Neural progenitor cell (in vitro differentiated cells): ENCODE data around the gene SURF4. TPM values are rescaled to one million over a fixed set of nuclear protein-coding genes. Genes with fewer than 3 reads are reported as not detected.
A peak's percentile ranks its signal among the peaks of the same experiment; 100 is the strongest.

ENCODE experiments used
- DNase-seq: peaks from one replicate; pipeline ENCODE4 v3.0.0-alpha.2; 2016; ENCODE audit warnings: low spot score
- H2AFZ ChIP-seq: fragments of 200-600 bp; sonication (generic); replicated peaks from 2 replicates; pipeline ENCODE4 v1.6.1; 2016; ENCODE audit warnings: antibody characterized with exemption
- H3F3A ChIP-seq: fragments of 200-600 bp; sonication (generic); 2 replicates; pipeline ENCODE4 v1.6.1; 2016; ENCODE audit warnings: antibody characterized with exemption, low read depth
- H3K27ac ChIP-seq: fragments of 200-600 bp; sonication (generic); 2 replicates; pipeline ENCODE4 v1.5.1; 2016; ENCODE audit warnings: mild to moderate bottlenecking
- H3K27me3 ChIP-seq: fragments of 200-600 bp; sonication (generic); 2 replicates; pipeline ENCODE4 v1.6.1; 2016; ENCODE audit warnings: mild to moderate bottlenecking, moderate library complexity
- H3K36me3 ChIP-seq: fragments of 200-600 bp; sonication (generic); 2 replicates; pipeline ENCODE4 v1.5.1; 2016
- H3K4me1 ChIP-seq: fragments of 200-600 bp; sonication (generic); 2 replicates; pipeline ENCODE4 v1.6.1; 2016; ENCODE audit warnings: mixed run types
- H3K4me2 ChIP-seq: fragments of 200-600 bp; sonication (generic); 2 replicates; pipeline ENCODE4 v1.6.1; 2016
- H3K4me3 ChIP-seq: fragments of 200-600 bp; sonication (generic); 2 replicates; pipeline ENCODE4 v1.5.1; 2016
- H3K79me2 ChIP-seq: fragments of 200-600 bp; sonication (generic); 2 replicates; pipeline ENCODE4 v1.6.1; 2016; ENCODE audit warnings: low read depth
- H3K9ac ChIP-seq: fragments of 200-600 bp; sonication (generic); 2 replicates; pipeline ENCODE4 v1.6.1; 2016
- H3K9me3 ChIP-seq: fragments of 200-600 bp; sonication (generic); 2 replicates; pipeline ENCODE4 v1.5.1; 2016; ENCODE audit warnings: low read depth
- H4K20me1 ChIP-seq: fragments of 200-600 bp; sonication (generic); 2 replicates; pipeline ENCODE4 v1.6.1; 2016; ENCODE audit warnings: low read depth
- H3K27ac Mint-ChIP-seq: 3 replicates; pipeline ENCODE4 v1.8.0; 2021; ENCODE audit warnings: mixed read lengths
- H3K27me3 Mint-ChIP-seq: 2 replicates; pipeline ENCODE4 v1.8.0; 2022; ENCODE audit warnings: low read depth, mild to moderate bottlenecking, inconsistent platforms, moderate library complexity, mixed read lengths; ENCODE audit not compliant: insufficient read depth
- H3K36me3 Mint-ChIP-seq: 3 replicates; pipeline ENCODE4 v1.8.0; 2021; ENCODE audit warnings: mixed read lengths
- H3K4me1 Mint-ChIP-seq: 3 replicates; pipeline ENCODE4 v1.8.0; 2021; ENCODE audit warnings: mixed read lengths
- H3K4me3 Mint-ChIP-seq: 3 replicates; pipeline ENCODE4 v1.8.0; 2021; ENCODE audit warnings: mild to moderate bottlenecking, moderate library complexity, mixed read lengths
- H3K9me3 Mint-ChIP-seq: 3 replicates; pipeline ENCODE4 v1.8.0; 2020; ENCODE audit warnings: mixed read lengths
- CTCF ChIP-seq: fragments of 200-600 bp; sonication (generic); IDR thresholded peaks from 2 replicates; pipeline ENCODE4 v1.5.1; 2017; ENCODE audit warnings: antibody characterized with exemption, mild to moderate bottlenecking
- EZH2 ChIP-seq: fragments of 200-600 bp; sonication (generic); IDR thresholded peaks from 2 replicates; pipeline ENCODE4 v1.6.1; 2017; ENCODE audit warnings: antibody characterized with exemption, mild to moderate bottlenecking, moderate library complexity
- EZH2phosphoT487 ChIP-seq: fragments of 200-600 bp; sonication (generic); IDR thresholded peaks from 2 replicates; pipeline ENCODE4 v1.6.1; 2017; ENCODE audit warnings: antibody characterized with exemption
- total RNA-seq: library from RNA; depleted of rRNA; stranded (reverse); fragments of >200 nt; gene quantifications from 2 replicates; pipeline ENCODE4 v1.2.3, GENCODE V29; 2015; ENCODE audit warnings: low replicate concordance

SURF4 gene
- total RNA-seq, 1 donor from 2014 or later = 102 TPM

- H3K4me2 ChIP-seq = peak overlapping the region; percentile 100
- H3K9me3 ChIP-seq = no peaks in the 10 kb centered on the region
- peak overlapping the region; percentile 77 for H3K4me3 ChIP-seq
- peak overlapping the region; percentile 97 for H3K27ac ChIP-seq
- H3K4me1 Mint-ChIP-seq = peaks cover 25% of the 10 kb centered on the region
- DNase-seq = no peak
- peaks cover 54% of the 10 kb centered on the region for H3K79me2 ChIP-seq
- peaks cover 23% of the 10 kb centered on the region for H3K36me3 ChIP-seq
- H3K4me3 Mint-ChIP-seq = peak overlapping the region; percentile 98
- no peaks in the 10 kb centered on the region for H3K27me3 ChIP-seq
- peaks cover 64% of the 10 kb centered on the region for H4K20me1 ChIP-seq
- peaks cover 59% of the 10 kb centered on the region for H3F3A ChIP-seq
- peaks cover 36% of the 10 kb centered on the region for H3K36me3 Mint-ChIP-seq
- H3K9ac ChIP-seq = peak overlapping the region; percentile 99
- peaks cover 15% of the 10 kb centered on the region for H3K4me1 ChIP-seq
- H3K27me3 Mint-ChIP-seq = peaks cover 18% of the 10 kb centered on the region
- no peaks in the 10 kb centered on the region for H3K9me3 Mint-ChIP-seq
- TF ChIP-seq EZH2 (no peak), CTCF (no peak), EZH2phosphoT487 (no peak)
- peak overlapping the region; percentile 99 for H3K27ac Mint-ChIP-seq
- H2AFZ ChIP-seq = no peak overlapping the region
Observed at GRCh38 chr9:133348718-133349573, 26.9 kb downstream of the SURF4 start.

- Histone ChIP-seq H3K79me2 (peaks cover 54% of the 10 kb centered on the region), H3K4me2 (peak within 1 kb of the TSS; percentile 100), H4K20me1 (peaks cover 64% of the 10 kb centered on the region), H3F3A (peaks cover 52% of the 10 kb centered on the region), H2AFZ (peak within 1 kb of the TSS; percentile 57), H3K27me3 (no peaks in the 10 kb centered on the region), H3K9me3 (no peaks in the 10 kb centered on the region), H3K36me3 (peaks cover 23% of the 10 kb centered on the region), H3K27ac (peak within 1 kb of the TSS; percentile 97), H3K4me3 (peak within 1 kb of the TSS; percentile 77), H3K9ac (peak within 1 kb of the TSS; percentile 99), H3K4me1 (peaks cover 15% of the 10 kb centered on the region)
- Mint-ChIP-seq H3K4me1 (peaks cover 25% of the 10 kb centered on the region), H3K27me3 (peaks cover 18% of the 10 kb centered on the region), H3K27ac (peak within 1 kb of the TSS; percentile 99), H3K4me3 (peak within 1 kb of the TSS; percentile 98), H3K9me3 (no peaks in the 10 kb centered on the region), H3K36me3 (peaks cover 33% of the 10 kb centered on the region)
- TF ChIP-seq CTCF (no peak), EZH2phosphoT487 (no peak), EZH2 (no peak)
- peak; percentile 97 for DNase-seq
Observed at GRCh38 chr9:133347985-133348717, 27.7 kb downstream of the SURF4 start, which contains the start of the genes MED22 and RPL7A. Gene MED22, minus strand, starts transcription at chr9:133348131. Its CDS starts 1,469 bp downstream, at chr9:133346662. Gene RPL7A, plus strand, starts transcription at chr9:133348218. Its CDS starts 26 bp downstream, at chr9:133348244.

GRCh38 chr9:133347515-133347984 is 28.3 kb downstream of the SURF4 start:
- peaks cover 25% of the 10 kb centered on the region for H3K4me1 Mint-ChIP-seq

More at GRCh38 chr9:133347515-133347984, 28.3 kb downstream of the SURF4 start:
- Mint-ChIP-seq H3K4me3 (peak overlapping the region; percentile 98), H3K36me3 (peaks cover 30% of the 10 kb centered on the region), H3K27ac (no peak overlapping the region), H3K27me3 (peaks cover 18% of the 10 kb centered on the region), H3K9me3 (no peaks in the 10 kb centered on the region)
- Histone ChIP-seq H3F3A (peaks cover 50% of the 10 kb centered on the region), H3K4me2 (peak overlapping the region; percentile 88), H3K27me3 (no peaks in the 10 kb centered on the region), H3K36me3 (peaks cover 23% of the 10 kb centered on the region), H2AFZ (no peak overlapping the region), H3K27ac (no peak overlapping the region), H3K4me1 (peaks cover 15% of the 10 kb centered on the region), H3K79me2 (peaks cover 54% of the 10 kb centered on the region), H3K4me3 (peak overlapping the region; percentile 77), H3K9me3 (no peaks in the 10 kb centered on the region), H3K9ac (peak overlapping the region; percentile 75), H4K20me1 (peaks cover 65% of the 10 kb centered on the region)
- DNase-seq = peak; percentile 81
- TF ChIP-seq EZH2 (no peak), CTCF (no peak), EZH2phosphoT487 (no peak)
